Heart left ventricle (tissue), 16 donors: ENCODE results near the gene CAPZA1. TPM values are rescaled to one million over a fixed set of nuclear protein-coding genes. Genes with fewer than 3 reads are reported as not detected.

Experiments used
- ATAC-seq, 4 donors: fragments of 200-7000 bp; cut with Tn5 transposase; one replicate each; pipeline ENCODE4 v1.9.1; 2020 to 2022; ENCODE audit warnings: moderate library complexity in 4 of 4, mild to moderate bottlenecking in 3 of 4, moderate number of reproducible peaks in 1 of 4
- DNase-seq, 5 donors: peaks; one replicate each; pipeline ENCODE4 v3.0.0-alpha.2; 2020
- H3K27ac ChIP-seq, 12 donors: fragments of 200-600 bp; sonication (generic) in 4 of 12; one replicate each; pipeline versions ENCODE4 v1.5.0 to v1.8.0; 2016 to 2022; ENCODE audit warnings: mild to moderate bottlenecking in 2 of 12
- H3K27me3 ChIP-seq, 9 donors: fragments of 200-600 bp; sonication (generic) in 2 of 9; one replicate each; pipeline versions ENCODE4 v1.5.1 to v1.8.0; 2016 to 2022; ENCODE audit warnings: mild to moderate bottlenecking in 3 of 9
- H3K36me3 ChIP-seq, 9 donors: fragments of 200-600 bp; sonication (generic) in 2 of 9; one replicate each; pipeline versions ENCODE4 v1.5.0 to v1.8.0; 2018 to 2022; ENCODE audit warnings: mild to moderate bottlenecking in 2 of 9
- H3K4me1 ChIP-seq, 12 donors: fragments of 200-600 bp; sonication (generic) in 4 of 12; one replicate each; pipeline versions ENCODE4 v1.5.0 to v1.8.0; 2016 to 2022; ENCODE audit warnings: mild to moderate bottlenecking in 3 of 12
- H3K4me3 ChIP-seq, 12 donors: fragments of 200-600 bp; sonication (generic) in 4 of 12; one replicate each; pipeline versions ENCODE4 v1.5.0 to v1.8.0; 2017 to 2022; ENCODE audit warnings: mild to moderate bottlenecking in 9 of 12, moderate library complexity in 4 of 12
- H3K9me3 ChIP-seq, 12 donors: fragments of 200-600 bp; sonication (generic) in 4 of 12; one replicate each; pipeline versions ENCODE4 v1.5.0 to v1.8.0; 2016 to 2022; ENCODE audit warnings: mild to moderate bottlenecking in 1 of 12
- CTCF ChIP-seq, 12 donors: fragments of 200-600 bp; sonication (generic) in 4 of 12; IDR thresholded peaks; one replicate each; pipeline versions ENCODE4 v1.5.0 to v1.8.0; 2018 to 2022; ENCODE audit warnings: antibody characterized with exemption in 12 of 12, mild to moderate bottlenecking in 5 of 12
- POLR2A ChIP-seq, 2 donors: fragments of 450-650 bp; IDR thresholded peaks; one replicate each; pipeline ENCODE4 v1.6.1; 2017; ENCODE audit warnings: antibody characterized with exemption in 2 of 2, mild to moderate bottlenecking in 2 of 2, moderate library complexity in 2 of 2
- WGBS, 4 donors: extraction: QIAGEN DNeasy Blood & Tissue Kit in 2 of 4; methylation state at CpG; one replicate each; pipeline versions ENCODE4 v1.1.5 to v1.1.7; 2013 to 2018; 5-methylcytosine and 5-hydroxymethylcytosine counted together
- intact Hi-C, 10 donors: fragments of 100-400 bp; cut with DNase I; formaldehyde crosslinking; loops; one replicate each; pipeline versions ENCODE4 v1.11.1 to v1.14.2; 2022
- polyA plus RNA-seq, 2 donors: library from polyadenylated mRNA; stranded (reverse); fragments of 200-250 nt; gene quantifications; one replicate each; pipeline ENCODE4 v1.2.3, GENCODE V29; 2013
- total RNA-seq, 9 donors: library from RNA; depleted of rRNA in 2 of 9; stranded (reverse); fragments of >200 nt in 2 of 9; fragmentation: NEBNext Ultra II Directional in 3 of 9; extraction: Animal tissue kit (Norgen Biotek cat#: 25700) in 3 of 9; gene quantifications; one replicate each; pipeline versions ENCODE4 v1.1.0 to v1.2.4, GENCODE V29; 2016 to 2023
- donor health status: ischemic (EF 13 %, LVEDD 7.1; RV severe dilation, severe dysfunction).
- donor health status: healthy with polysubstance abuse.
- donor health status: DM: no; HTN: yes; CAD: no.
- donor health status: DM: no; HTN: no; CAD: no.
- donor health status: ischemic (EF 25% LVEDD 6.9; RV normal size, moderate dysfunction).
- donor health status: ischemic (EF 25% LVEDD 5.7; RV mildly dilated, moderate dysfunction).
- donor health status: healthy.
- donor health status: DM: yes; HTN: yes; CAD: no.
- donor health status: ischemic (EF 35%, LVEDD 5.7; RV mildly dilated, moderate dysfunction).
- donor health status: nonischemic (EF 11% LVEDD 7.7; RV severe dilation, severe dysfunction).
- donor health status: DM: yes; HTN: yes; CAD: no.
- donor health status: PGD.
- donor health status: ischemic (EF 29% LVEDD 5.4; RV normal size, mild dysfunction).
- donor health status: nonischemic (EF 23%, LVEDD 6.1; RV moderate dilation, normal function).

The CAPZA1 gene
- total and polyA plus RNA-seq, 11 donors, result 17.0 to 98.4 (median 32.6) TPM

- TF ChIP-seq POLR2A (IDR thresholded peaks at IDR 0.05) (no peak), CTCF (IDR thresholded peaks at IDR 0.05) (no peak)
- DNase-seq, result no peak
- H3K4me1 ChIP-seq, result peaks cover 17 to 87% (median 80%) of the 10 kb centered on the region in 12 donors
- no peak for ATAC-seq
- no peaks in the 10 kb centered on the region for H3K27me3 ChIP-seq
- intact Hi-C loops, result loop anchor here in 4 of 10 donors (10.0 kb wide), 2 partner anchors 198 to 238 kb away; partner anchors contain the start of gene WNT2B (in 4 of the 4)
- H3K4me3 ChIP-seq, result no peak overlapping the region
- H3K36me3 ChIP-seq, result peaks cover 0 to 64% (median 51%) of the 10 kb centered on the region in 9 donors
- 51 to 65% (median 59%) methylated on average over 10 to 12 of the region's 12 CpGs for WGBS, 4 donors
- no peaks in the 10 kb centered on the region for H3K9me3 ChIP-seq
- peak overlapping the region; percentile 67 to 100 (median 96) for H3K27ac ChIP-seq
Observed at GRCh38 chr1:112702420-112703261, 83.0 kb downstream of the CAPZA1 start.

DNA sequence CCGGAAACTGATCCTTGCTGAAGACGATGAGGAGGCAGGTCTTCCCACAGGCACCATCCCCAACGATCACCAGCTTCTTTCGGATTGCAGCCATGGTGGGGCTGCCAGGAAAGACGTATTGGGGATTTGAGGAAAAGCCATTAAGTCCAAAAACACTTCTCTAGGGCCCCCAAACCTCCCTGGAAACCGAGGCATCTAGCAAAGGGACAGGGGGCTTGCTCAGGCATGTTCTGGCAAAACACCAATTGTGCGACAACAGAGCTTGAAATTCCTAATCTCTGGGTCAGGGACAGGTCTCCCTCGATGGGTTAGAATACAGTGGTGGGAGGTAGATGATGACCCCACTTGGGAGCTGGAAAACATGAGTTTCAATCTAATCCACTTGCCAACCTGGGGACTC, 84.1 kb downstream of the CAPZA1 start:
- Histone ChIP-seq H3K4me1 (peaks cover 17 to 82% (median 72%) of the 10 kb centered on the region in 12 donors), H3K9me3 (no peaks in the 10 kb centered on the region), H3K27me3 (no peaks in the 10 kb centered on the region), H3K27ac (peak overlapping the region; percentile 67 to 100 (median 96)), H3K36me3 (peaks cover 0 to 53% (median 41%) of the 10 kb centered on the region in 9 donors), H3K4me3 (peak overlapping the region in 9 of 12 donors; percentile 5 to 100 (median 97))
- ATAC-seq (no peak), DNase-seq (no peak)
- intact Hi-C loops, result loop anchor here in 8 of 10 donors (2.0 to 10.0 kb wide), 4 partner anchors 29 to 239 kb away; partner anchors contain the start of genes WNT2B (in 4 of the 8), CAPZA1 (in 2 of the 8), MOV10 (in 2 of the 8) and ST7L (in 2 of the 8)
- TF ChIP-seq CTCF (IDR thresholded peaks at IDR 0.05), result no peak
- 56 to 69% (median 66%) methylated on average over 8 of the region's 8 CpGs for WGBS, 4 donors

DNA sequence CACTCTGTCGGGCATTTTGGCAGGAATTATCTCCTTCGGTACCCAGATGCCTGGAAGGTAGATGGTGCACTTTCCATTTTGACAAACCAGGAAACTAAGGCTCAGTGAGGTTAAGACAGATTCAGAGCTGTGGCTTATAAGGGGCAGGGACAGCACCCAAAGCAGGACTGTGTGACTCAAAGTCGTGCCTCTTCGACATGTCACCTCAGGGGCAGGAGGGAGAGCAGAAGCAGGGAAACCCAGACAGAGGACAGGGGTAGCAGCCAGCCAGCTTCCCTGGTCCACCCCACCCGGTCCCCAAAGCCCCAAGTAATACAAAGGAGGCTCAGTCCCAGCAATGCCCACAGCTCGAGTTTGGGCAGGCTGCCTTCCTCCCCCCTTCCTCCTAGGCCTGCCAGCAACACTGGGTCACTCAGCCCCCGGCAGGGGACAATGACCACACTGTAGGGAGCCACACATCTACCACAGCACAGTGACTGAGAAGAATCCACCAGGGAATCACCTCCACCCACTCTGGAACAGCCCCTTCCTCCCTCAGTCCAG, 84.8 kb downstream of the CAPZA1 start:
- peak overlapping the region; percentile 83 to 100 (median 96) for H3K27ac ChIP-seq
- intact Hi-C loops, result loop anchor here in 8 of 10 donors (2.0 to 10.0 kb wide), 4 partner anchors 30 to 240 kb away; partner anchors contain the start of genes WNT2B (in 4 of the 8), CAPZA1 (in 2 of the 8), MOV10 (in 2 of the 8) and ST7L (in 2 of the 8)
- TF ChIP-seq CTCF (IDR thresholded peaks at IDR 0.05) (no peak), POLR2A (IDR thresholded peaks at IDR 0.05) (no peak)
- peak overlapping the region; percentile 3 to 100 (median 95) for H3K4me3 ChIP-seq
- 16 to 28% (median 23%) methylated on average over 6 to 7 of the region's 7 CpGs for WGBS, 4 donors
- no peaks in the 10 kb centered on the region for H3K27me3 ChIP-seq
- H3K4me1 ChIP-seq, result peaks cover 17 to 75% (median 65%) of the 10 kb centered on the region in 12 donors
- no peak for DNase-seq
- no peaks in the 10 kb centered on the region for H3K9me3 ChIP-seq
- ATAC-seq, result no peak
- peaks cover 0 to 45% (median 36%) of the 10 kb centered on the region in 9 donors for H3K36me3 ChIP-seq
